A673 (cell line): ENCODE data around the gene B4GALNT3. TPM values are rescaled to one million over a fixed set of nuclear protein-coding genes. Genes with fewer than 3 reads are reported as not detected.

ENCODE experiments used
- BruUV-seq: library from RNA; stranded (reverse); fragments of 400-500 nt; replicated peaks from 2 replicates; lab custom pipeline; 2021; lab: Mats Ljungman, UMichigan
- CTCF ChIA-PET: fragments of 300-600 bp; sonication (Branson Sonifier 250); formaldehyde crosslinking; loops from one replicate; lab custom pipeline; 2022; ENCODE audit warnings: antibody characterized with exemption; lab: Charles Lee
- POLR2A ChIA-PET: fragments of 300-600 bp; sonication (Branson Sonifier 250); formaldehyde crosslinking; loops from one replicate; lab custom pipeline; 2022; ENCODE audit warnings: antibody characterized with exemption; ENCODE audit not compliant: low non-redundant PET; lab: Charles Lee
- DNase-seq: peaks from one replicate; pipeline ENCODE4 v3.0.0-alpha.2; 2015; ENCODE audit warnings: low spot score
- H3K27ac ChIP-seq: fragments of 200-600 bp; sonication (generic); 2 replicates; pipeline ENCODE4 v1.5.1; 2016; ENCODE audit warnings: mixed run types, low read depth, mild to moderate bottlenecking, mixed read lengths, antibody characterized with exemption, low read length; ENCODE audit not compliant: poor library complexity, severe bottlenecking
- H3K27me3 ChIP-seq: fragments of 200-600 bp; sonication (generic); replicated peaks from 2 replicates; pipeline ENCODE4 v1.6.1; 2017; ENCODE audit warnings: mixed run types, low read depth, mild to moderate bottlenecking, mixed read lengths, antibody characterized with exemption, low read length; ENCODE audit not compliant: insufficient read depth, poor library complexity
- H3K36me3 ChIP-seq: fragments of 200-600 bp; sonication (generic); 2 replicates; pipeline ENCODE4 v1.6.1; 2016; ENCODE audit warnings: mixed run types, mild to moderate bottlenecking, mixed read lengths, antibody characterized with exemption, low read length; ENCODE audit not compliant: insufficient read depth, poor library complexity, severe bottlenecking
- H3K4me1 ChIP-seq: fragments of 200-600 bp; sonication (generic); 2 replicates; pipeline ENCODE4 v1.6.1; 2017; ENCODE audit warnings: mixed run types, mild to moderate bottlenecking, mixed read lengths, antibody characterized with exemption, low read length; ENCODE audit not compliant: insufficient read depth, poor library complexity, severe bottlenecking
- H3K4me3 ChIP-seq: fragments of 200-600 bp; sonication (generic); 2 replicates; pipeline ENCODE4 v1.5.1; 2016; ENCODE audit warnings: low read depth, mixed run types, mild to moderate bottlenecking, mixed read lengths, low read length; ENCODE audit not compliant: poor library complexity, severe bottlenecking
- H3K9me3 ChIP-seq: fragments of 200-600 bp; sonication (generic); 2 replicates; pipeline ENCODE4 v1.6.1; 2016; ENCODE audit warnings: mixed run types, low read depth, mild to moderate bottlenecking, mixed read lengths, antibody characterized with exemption, low read length; ENCODE audit not compliant: poor library complexity, severe bottlenecking
- CTCF ChIP-seq: fragments of 300-800, 200-600 bp; sonication (generic); conservative IDR thresholded peaks from 2 replicates; pipeline ENCODE4 v1.5.1; 2017; ENCODE audit warnings: low read depth, mild to moderate bottlenecking, antibody characterized with exemption, low read length, moderate library complexity, mixed read lengths
- EZH2 ChIP-seq: fragments of 200-600 bp; sonication (generic); IDR thresholded peaks from 2 replicates; pipeline ENCODE4 v1.6.1; 2017; ENCODE audit warnings: borderline replicate concordance, low read depth, mild to moderate bottlenecking, mixed read lengths, antibody characterized with exemption, low read length; ENCODE audit not compliant: poor library complexity, severe bottlenecking
- intact Hi-C: fragments of 100-400 bp; cut with micrococcal nuclease; formaldehyde crosslinking; loops from one replicate; pipeline ENCODE4 v1.10.0; 2022; ENCODE audit not compliant: unreplicated experiment
- total RNA-seq: library from RNA; stranded (reverse); gene quantifications from 2 replicates; pipeline ENCODE4 v1.2.3, GENCODE V29; 2021

Gene B4GALNT3
- total RNA-seq, 1 experiment from 2014 or later, result 19.4 TPM

- no TSS peak for BruUV-seq
- intact Hi-C loops, result no loop called here
- no peak for DNase-seq
- Histone ChIP-seq H3K27me3 (no peaks in the 10 kb centered on the region), H3K4me1 (no peaks in the 10 kb centered on the region), H3K9me3 (no peaks in the 10 kb centered on the region), H3K27ac (no peak overlapping the region), H3K36me3 (peaks cover 2% of the 10 kb centered on the region), H3K4me3 (no peak overlapping the region)
- TF ChIP-seq CTCF (no peak), EZH2 (no peak)
- POLR2A ChIA-PET, result no interaction called here
- CTCF ChIA-PET, result interaction anchor here (0.6 kb wide), 1 partner anchor 13 kb away, joined by 4 read pairs; no protein-coding TSS in a partner anchor
Observed at GRCh38 chr12:550473-551260, 90.9 kb downstream of the B4GALNT3 start.

GRCh38 chr12:552466-552865 is 92.7 kb downstream of the B4GALNT3 start:
- DNase-seq, result no peak
- CTCF ChIA-PET, result no interaction called here
- H3K9me3 ChIP-seq, result no peaks in the 10 kb centered on the region
- no peak overlapping the region for H3K4me3 ChIP-seq
- no TSS peak for BruUV-seq
- H3K36me3 ChIP-seq, result peaks cover 2% of the 10 kb centered on the region
- no peak overlapping the region for H3K27ac ChIP-seq
- TF ChIP-seq EZH2 (no peak), CTCF (no peak)
- H3K4me1 ChIP-seq, result no peaks in the 10 kb centered on the region
- intact Hi-C loops, result no loop called here
- no peaks in the 10 kb centered on the region for H3K27me3 ChIP-seq
- POLR2A ChIA-PET, result no interaction called here

- Histone ChIP-seq H3K36me3 (peaks cover 2% of the 10 kb centered on the region), H3K27ac (no peak overlapping the region), H3K4me1 (no peaks in the 10 kb centered on the region), H3K27me3 (no peaks in the 10 kb centered on the region), H3K9me3 (no peaks in the 10 kb centered on the region), H3K4me3 (no peak overlapping the region)
- POLR2A ChIA-PET, result no interaction called here
- CTCF ChIA-PET, result no interaction called here
- intact Hi-C loops, result no loop called here
- no peak for DNase-seq
- BruUV-seq, result no TSS peak
- no peak for TF ChIP-seq EZH2
- no peak for TF ChIP-seq CTCF
Observed at GRCh38 chr12:553216-554000, 93.7 kb downstream of the B4GALNT3 start.
